H1 (cell line): ENCODE data around the gene FXYD7. TPM values are rescaled to one million over a fixed set of nuclear protein-coding genes. Genes with fewer than 3 reads are reported as not detected.

ENCODE experiments used
- ASH2L ChIP-seq: fragments of 200-600, 300-600 bp; sonication (generic); IDR thresholded peaks from one replicate; pipeline ENCODE4 v1.7.1; 2017; ENCODE audit warnings: low read length
- BACH1 ChIP-seq: IDR thresholded peaks from 2 replicates; pipeline ENCODE4 v1.6.1; 2012; ENCODE audit warnings: low read length, improper control_type of control experiment
- BRCA1 ChIP-seq: IDR thresholded peaks from 2 replicates; pipeline ENCODE4 v1.6.1; 2012; ENCODE audit warnings: low read depth, low read length, improper control_type of control experiment
- CBX8 ChIP-seq: fragments of 300-800, 300-1000 bp; sonication (generic); IDR thresholded peaks from 2 replicates; pipeline ENCODE4 v1.7.1; 2016; ENCODE audit warnings: low read depth, low read length, borderline replicate concordance
- CHD1 ChIP-seq: IDR thresholded peaks from 2 replicates; pipeline ENCODE4 v1.6.1; 2012; ENCODE audit warnings: low read depth, low read length, improper control_type of control experiment
- KDM4A ChIP-seq: IDR thresholded peaks from one replicate; pipeline ENCODE4 v1.7.1; 2012; ENCODE audit warnings: low read depth, mild to moderate bottlenecking, moderate library complexity, low read length, inconsistent platforms; ENCODE audit not compliant: severe bottlenecking
- SIN3A ChIP-seq, 2 experiments: IDR thresholded peaks in 1 of 2; conservative IDR thresholded peaks in 1 of 2; 2 replicates each; pipeline ENCODE4 v1.6.1; 2011 to 2012; ENCODE audit warnings: low read length in 2 of 2, improper control_type of control experiment in 1 of 2, low read depth in 1 of 2, mild to moderate bottlenecking in 1 of 2
- SIX5 ChIP-seq: IDR thresholded peaks from 2 replicates; pipeline ENCODE4 v1.6.1; 2011; ENCODE audit warnings: mild to moderate bottlenecking, low read depth, low read length
- polyA plus RNA-seq, 7 experiments: library from polyadenylated mRNA; depleted of rRNA in 3 of 7; stranded (reverse) in 5 of 7; unstranded in 2 of 7; fragments of >200 nt in 5 of 7; fragments of 200-250 nt in 2 of 7; gene quantifications; 1 replicate in 5 of 7; 2 replicates in 1 of 7; 4 replicates in 1 of 7; pipeline versions ENCODE4 v1.2.1 to v1.2.3, GENCODE V29; 2011 to 2013; ENCODE audit warnings: missing spikeins in 2 of 7, mixed read lengths in 2 of 7
- total RNA-seq: library from RNA; stranded (reverse); fragmentation: NEBNext Ultra II Directional; extraction: Animal tissue kit (Norgen Biotek cat#: 25700); gene quantifications from 2 replicates; pipeline ENCODE4 v1.2.1, GENCODE V29; 2021
- TF ChIP-seq, protein P1 (sequence below): fragments of 300-600 bp; sonication (generic); IDR thresholded peaks from 2 replicates; pipeline ENCODE4 v1.7.1; 2012; ENCODE audit warnings: low read length, moderate library complexity, mild to moderate bottlenecking, inconsistent platforms; ENCODE audit not compliant: insufficient replicate concordance
- TF ChIP-seq, protein P2 (sequence below), 3 experiments: IDR thresholded peaks; 1 replicate in 2 of 3; 2 replicates in 1 of 3; pipeline versions ENCODE4 v1.5.1 to v1.6.1; 2011; ENCODE audit warnings: low read length in 3 of 3, mild to moderate bottlenecking in 3 of 3, inconsistent platforms in 2 of 3, low read depth in 1 of 3, moderate library complexity in 1 of 3; ENCODE audit not compliant: insufficient read depth in 1 of 3; ENCODE audit errors: control extremely low read depth in 1 of 3

FXYD7 gene
- total and polyA plus RNA-seq, 2 of the 8 experiments (the other 6 are each of a cell fraction or from before 2014, with no cell fraction given), result 12.1 to 14.3 TPM

GRCh38 chr19:35184884-35185283 lies 41.8 kb downstream of the FXYD7 start (continued):
- TF ChIP-seq, protein P1, sequence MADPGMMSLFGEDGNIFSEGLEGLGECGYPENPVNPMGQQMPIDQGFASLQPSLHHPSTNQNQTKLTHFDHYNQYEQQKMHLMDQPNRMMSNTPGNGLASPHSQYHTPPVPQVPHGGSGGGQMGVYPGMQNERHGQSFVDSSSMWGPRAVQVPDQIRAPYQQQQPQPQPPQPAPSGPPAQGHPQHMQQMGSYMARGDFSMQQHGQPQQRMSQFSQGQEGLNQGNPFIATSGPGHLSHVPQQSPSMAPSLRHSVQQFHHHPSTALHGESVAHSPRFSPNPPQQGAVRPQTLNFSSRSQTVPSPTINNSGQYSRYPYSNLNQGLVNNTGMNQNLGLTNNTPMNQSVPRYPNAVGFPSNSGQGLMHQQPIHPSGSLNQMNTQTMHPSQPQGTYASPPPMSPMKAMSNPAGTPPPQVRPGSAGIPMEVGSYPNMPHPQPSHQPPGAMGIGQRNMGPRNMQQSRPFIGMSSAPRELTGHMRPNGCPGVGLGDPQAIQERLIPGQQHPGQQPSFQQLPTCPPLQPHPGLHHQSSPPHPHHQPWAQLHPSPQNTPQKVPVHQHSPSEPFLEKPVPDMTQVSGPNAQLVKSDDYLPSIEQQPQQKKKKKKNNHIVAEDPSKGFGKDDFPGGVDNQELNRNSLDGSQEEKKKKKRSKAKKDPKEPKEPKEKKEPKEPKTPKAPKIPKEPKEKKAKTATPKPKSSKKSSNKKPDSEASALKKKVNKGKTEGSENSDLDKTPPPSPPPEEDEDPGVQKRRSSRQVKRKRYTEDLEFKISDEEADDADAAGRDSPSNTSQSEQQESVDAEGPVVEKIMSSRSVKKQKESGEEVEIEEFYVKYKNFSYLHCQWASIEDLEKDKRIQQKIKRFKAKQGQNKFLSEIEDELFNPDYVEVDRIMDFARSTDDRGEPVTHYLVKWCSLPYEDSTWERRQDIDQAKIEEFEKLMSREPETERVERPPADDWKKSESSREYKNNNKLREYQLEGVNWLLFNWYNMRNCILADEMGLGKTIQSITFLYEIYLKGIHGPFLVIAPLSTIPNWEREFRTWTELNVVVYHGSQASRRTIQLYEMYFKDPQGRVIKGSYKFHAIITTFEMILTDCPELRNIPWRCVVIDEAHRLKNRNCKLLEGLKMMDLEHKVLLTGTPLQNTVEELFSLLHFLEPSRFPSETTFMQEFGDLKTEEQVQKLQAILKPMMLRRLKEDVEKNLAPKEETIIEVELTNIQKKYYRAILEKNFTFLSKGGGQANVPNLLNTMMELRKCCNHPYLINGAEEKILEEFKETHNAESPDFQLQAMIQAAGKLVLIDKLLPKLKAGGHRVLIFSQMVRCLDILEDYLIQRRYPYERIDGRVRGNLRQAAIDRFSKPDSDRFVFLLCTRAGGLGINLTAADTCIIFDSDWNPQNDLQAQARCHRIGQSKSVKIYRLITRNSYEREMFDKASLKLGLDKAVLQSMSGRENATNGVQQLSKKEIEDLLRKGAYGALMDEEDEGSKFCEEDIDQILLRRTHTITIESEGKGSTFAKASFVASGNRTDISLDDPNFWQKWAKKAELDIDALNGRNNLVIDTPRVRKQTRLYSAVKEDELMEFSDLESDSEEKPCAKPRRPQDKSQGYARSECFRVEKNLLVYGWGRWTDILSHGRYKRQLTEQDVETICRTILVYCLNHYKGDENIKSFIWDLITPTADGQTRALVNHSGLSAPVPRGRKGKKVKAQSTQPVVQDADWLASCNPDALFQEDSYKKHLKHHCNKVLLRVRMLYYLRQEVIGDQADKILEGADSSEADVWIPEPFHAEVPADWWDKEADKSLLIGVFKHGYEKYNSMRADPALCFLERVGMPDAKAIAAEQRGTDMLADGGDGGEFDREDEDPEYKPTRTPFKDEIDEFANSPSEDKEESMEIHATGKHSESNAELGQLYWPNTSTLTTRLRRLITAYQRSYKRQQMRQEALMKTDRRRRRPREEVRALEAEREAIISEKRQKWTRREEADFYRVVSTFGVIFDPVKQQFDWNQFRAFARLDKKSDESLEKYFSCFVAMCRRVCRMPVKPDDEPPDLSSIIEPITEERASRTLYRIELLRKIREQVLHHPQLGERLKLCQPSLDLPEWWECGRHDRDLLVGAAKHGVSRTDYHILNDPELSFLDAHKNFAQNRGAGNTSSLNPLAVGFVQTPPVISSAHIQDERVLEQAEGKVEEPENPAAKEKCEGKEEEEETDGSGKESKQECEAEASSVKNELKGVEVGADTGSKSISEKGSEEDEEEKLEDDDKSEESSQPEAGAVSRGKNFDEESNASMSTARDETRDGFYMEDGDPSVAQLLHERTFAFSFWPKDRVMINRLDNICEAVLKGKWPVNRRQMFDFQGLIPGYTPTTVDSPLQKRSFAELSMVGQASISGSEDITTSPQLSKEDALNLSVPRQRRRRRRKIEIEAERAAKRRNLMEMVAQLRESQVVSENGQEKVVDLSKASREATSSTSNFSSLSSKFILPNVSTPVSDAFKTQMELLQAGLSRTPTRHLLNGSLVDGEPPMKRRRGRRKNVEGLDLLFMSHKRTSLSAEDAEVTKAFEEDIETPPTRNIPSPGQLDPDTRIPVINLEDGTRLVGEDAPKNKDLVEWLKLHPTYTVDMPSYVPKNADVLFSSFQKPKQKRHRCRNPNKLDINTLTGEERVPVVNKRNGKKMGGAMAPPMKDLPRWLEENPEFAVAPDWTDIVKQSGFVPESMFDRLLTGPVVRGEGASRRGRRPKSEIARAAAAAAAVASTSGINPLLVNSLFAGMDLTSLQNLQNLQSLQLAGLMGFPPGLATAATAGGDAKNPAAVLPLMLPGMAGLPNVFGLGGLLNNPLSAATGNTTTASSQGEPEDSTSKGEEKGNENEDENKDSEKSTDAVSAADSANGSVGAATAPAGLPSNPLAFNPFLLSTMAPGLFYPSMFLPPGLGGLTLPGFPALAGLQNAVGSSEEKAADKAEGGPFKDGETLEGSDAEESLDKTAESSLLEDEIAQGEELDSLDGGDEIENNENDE, result no peak
- TF ChIP-seq BRCA1, result no peak
- no peak for TF ChIP-seq BACH1
- no peak for TF ChIP-seq SIN3A (conservative IDR thresholded peaks at IDR 0.05 in 1 of 2, IDR thresholded peaks at IDR 0.05 in 1 of 2; ENCODE audit: low read depth in 1 of 2, low read length in 2 of 2)
- no peak for TF ChIP-seq ASH2L
- no peak for TF ChIP-seq CBX8
- TF ChIP-seq CHD1, result no peak
- TF ChIP-seq, protein P2, sequence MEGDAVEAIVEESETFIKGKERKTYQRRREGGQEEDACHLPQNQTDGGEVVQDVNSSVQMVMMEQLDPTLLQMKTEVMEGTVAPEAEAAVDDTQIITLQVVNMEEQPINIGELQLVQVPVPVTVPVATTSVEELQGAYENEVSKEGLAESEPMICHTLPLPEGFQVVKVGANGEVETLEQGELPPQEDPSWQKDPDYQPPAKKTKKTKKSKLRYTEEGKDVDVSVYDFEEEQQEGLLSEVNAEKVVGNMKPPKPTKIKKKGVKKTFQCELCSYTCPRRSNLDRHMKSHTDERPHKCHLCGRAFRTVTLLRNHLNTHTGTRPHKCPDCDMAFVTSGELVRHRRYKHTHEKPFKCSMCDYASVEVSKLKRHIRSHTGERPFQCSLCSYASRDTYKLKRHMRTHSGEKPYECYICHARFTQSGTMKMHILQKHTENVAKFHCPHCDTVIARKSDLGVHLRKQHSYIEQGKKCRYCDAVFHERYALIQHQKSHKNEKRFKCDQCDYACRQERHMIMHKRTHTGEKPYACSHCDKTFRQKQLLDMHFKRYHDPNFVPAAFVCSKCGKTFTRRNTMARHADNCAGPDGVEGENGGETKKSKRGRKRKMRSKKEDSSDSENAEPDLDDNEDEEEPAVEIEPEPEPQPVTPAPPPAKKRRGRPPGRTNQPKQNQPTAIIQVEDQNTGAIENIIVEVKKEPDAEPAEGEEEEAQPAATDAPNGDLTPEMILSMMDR (IDR thresholded peaks at IDR 0.05; ENCODE audit: control extremely low read depth in 1 of 3, insufficient read depth in 1 of 3, low read depth in 1 of 3, low read length in 3 of 3), result no peak
- TF ChIP-seq SIX5, result no peak
- TF ChIP-seq KDM4A, result no peak
